ENCODE measurements around the gene CREB5.

DNA sequence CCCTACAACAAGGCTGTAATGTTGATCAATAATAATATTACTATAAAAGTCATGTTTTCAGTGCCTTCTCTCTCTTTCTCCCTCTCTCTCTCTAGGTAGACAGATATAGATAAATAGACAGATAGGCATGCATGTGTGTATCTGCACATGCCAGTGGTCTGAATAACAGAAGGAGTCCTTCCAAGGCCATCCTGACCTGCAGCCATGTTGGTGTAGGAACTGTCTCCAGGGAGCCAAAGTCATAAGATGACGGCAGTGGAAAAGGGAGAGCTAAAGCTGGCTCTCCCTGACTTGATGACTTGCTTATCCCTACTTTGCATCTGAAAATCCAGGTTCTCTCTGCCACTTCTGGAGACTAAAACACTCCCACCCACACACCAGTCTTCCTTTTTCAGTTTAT is 432.8 kb downstream of the CREB5 start:
- TF ChIP-seq, protein P1, sequence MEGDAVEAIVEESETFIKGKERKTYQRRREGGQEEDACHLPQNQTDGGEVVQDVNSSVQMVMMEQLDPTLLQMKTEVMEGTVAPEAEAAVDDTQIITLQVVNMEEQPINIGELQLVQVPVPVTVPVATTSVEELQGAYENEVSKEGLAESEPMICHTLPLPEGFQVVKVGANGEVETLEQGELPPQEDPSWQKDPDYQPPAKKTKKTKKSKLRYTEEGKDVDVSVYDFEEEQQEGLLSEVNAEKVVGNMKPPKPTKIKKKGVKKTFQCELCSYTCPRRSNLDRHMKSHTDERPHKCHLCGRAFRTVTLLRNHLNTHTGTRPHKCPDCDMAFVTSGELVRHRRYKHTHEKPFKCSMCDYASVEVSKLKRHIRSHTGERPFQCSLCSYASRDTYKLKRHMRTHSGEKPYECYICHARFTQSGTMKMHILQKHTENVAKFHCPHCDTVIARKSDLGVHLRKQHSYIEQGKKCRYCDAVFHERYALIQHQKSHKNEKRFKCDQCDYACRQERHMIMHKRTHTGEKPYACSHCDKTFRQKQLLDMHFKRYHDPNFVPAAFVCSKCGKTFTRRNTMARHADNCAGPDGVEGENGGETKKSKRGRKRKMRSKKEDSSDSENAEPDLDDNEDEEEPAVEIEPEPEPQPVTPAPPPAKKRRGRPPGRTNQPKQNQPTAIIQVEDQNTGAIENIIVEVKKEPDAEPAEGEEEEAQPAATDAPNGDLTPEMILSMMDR (IDR thresholded peaks at IDR 0.05; ENCODE audit: extremely low read depth in 1 of 2, insufficient read depth in 1 of 2, low read depth in 1 of 2, low read length in 2 of 2), result no peak
- TF ChIP-seq EZH2 (IDR thresholded peaks at IDR 0.05; ENCODE audit: borderline replicate concordance, low read depth, low read length, severe bottlenecking) (no peak), POLR2A (IDR thresholded peaks at IDR 0.05; ENCODE audit: low read depth, low read length) (no peak)

All from endothelial cell of umbilical vein (primary cell).